Measurements from ENCODE around the gene FAM114A2.

DNA sequence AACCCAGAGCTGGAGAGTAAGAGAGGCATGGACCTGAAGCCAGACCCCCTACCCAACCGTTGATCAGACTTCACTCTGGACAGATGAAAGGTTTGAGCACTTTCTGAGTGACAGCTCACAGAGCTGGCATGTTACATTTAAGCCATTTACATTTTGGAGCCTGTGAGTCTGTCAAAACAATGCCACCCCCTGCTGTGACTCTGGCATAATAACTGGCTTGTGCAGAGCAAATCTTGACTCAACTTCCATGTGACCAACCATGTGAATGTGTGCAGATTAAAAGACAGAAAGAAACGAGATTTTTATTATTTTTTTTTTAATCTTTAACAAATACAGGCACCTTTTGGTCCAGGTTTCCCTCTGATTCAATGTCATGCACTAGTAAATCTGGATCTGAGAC lies 48.5 kb upstream of the FAM114A2 start:
- TF ChIP-seq ZNF791 (tag by site-specific recombination; IDR thresholded peaks at IDR 0.05) = no peak
- TF ChIP-seq, protein P1, sequence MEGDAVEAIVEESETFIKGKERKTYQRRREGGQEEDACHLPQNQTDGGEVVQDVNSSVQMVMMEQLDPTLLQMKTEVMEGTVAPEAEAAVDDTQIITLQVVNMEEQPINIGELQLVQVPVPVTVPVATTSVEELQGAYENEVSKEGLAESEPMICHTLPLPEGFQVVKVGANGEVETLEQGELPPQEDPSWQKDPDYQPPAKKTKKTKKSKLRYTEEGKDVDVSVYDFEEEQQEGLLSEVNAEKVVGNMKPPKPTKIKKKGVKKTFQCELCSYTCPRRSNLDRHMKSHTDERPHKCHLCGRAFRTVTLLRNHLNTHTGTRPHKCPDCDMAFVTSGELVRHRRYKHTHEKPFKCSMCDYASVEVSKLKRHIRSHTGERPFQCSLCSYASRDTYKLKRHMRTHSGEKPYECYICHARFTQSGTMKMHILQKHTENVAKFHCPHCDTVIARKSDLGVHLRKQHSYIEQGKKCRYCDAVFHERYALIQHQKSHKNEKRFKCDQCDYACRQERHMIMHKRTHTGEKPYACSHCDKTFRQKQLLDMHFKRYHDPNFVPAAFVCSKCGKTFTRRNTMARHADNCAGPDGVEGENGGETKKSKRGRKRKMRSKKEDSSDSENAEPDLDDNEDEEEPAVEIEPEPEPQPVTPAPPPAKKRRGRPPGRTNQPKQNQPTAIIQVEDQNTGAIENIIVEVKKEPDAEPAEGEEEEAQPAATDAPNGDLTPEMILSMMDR (tag by site-specific recombination; IDR thresholded peaks at IDR 0.05) = no peak
